ENCODE results near the gene CDC26.

DNA sequence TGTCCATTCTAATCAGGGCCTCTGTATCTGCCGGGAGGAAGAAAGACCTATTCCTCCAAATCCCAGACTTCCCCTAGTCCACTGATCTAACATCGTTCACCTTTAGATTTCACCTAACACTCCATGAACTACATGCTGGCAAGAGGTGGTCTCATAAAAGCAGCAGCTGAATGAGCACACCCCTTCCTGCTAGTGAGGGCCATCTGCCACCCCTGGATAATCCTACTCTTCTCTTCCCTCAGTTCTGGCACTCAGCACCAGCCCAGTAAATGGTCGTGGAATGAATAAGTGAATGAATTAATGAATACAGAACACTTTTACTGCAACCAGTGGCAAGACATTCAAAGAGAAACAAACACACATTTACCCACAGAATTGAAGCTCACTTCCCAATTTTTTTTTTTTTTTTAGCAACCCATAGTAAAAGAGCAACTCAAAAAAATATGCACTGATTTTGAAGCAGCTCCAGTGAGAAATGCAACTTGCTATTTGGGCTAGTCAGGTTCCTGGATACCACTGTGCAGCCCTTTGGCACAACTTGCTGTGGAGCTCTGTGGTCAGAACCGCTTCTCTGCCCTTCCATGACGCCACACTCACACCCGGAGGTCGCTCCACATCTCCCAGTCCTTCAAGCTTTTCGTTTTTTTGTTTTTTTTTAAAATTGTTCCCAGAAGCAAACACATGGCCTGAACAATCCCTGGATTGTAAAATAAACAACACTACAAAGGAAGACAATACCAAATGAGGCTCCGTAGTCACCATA lies 21.6 kb upstream of the CDC26 start:
- TF ChIP-seq, protein P1, sequence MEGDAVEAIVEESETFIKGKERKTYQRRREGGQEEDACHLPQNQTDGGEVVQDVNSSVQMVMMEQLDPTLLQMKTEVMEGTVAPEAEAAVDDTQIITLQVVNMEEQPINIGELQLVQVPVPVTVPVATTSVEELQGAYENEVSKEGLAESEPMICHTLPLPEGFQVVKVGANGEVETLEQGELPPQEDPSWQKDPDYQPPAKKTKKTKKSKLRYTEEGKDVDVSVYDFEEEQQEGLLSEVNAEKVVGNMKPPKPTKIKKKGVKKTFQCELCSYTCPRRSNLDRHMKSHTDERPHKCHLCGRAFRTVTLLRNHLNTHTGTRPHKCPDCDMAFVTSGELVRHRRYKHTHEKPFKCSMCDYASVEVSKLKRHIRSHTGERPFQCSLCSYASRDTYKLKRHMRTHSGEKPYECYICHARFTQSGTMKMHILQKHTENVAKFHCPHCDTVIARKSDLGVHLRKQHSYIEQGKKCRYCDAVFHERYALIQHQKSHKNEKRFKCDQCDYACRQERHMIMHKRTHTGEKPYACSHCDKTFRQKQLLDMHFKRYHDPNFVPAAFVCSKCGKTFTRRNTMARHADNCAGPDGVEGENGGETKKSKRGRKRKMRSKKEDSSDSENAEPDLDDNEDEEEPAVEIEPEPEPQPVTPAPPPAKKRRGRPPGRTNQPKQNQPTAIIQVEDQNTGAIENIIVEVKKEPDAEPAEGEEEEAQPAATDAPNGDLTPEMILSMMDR (IDR thresholded peaks at IDR 0.05): no peak
- TF ChIP-seq POLR2A (IDR thresholded peaks at IDR 0.05): no peak

All from esophagus squamous epithelium (tissue), 4 donors.